MM.1S (cell line): ENCODE results near the gene FAM149B1.

Experiments used
- DNase-seq: peaks from one replicate; pipeline ENCODE4 v3.0.0-alpha.2; 2015
- H2AFZ ChIP-seq: fragments of 300-600 bp; sonication (generic); 2 replicates; pipeline ENCODE4 v1.6.0; 2016; ENCODE audit warnings: antibody characterized with exemption, low read length
- H3F3A ChIP-seq: fragments of 300-600 bp; sonication (generic); 2 replicates; pipeline ENCODE4 v1.6.1; 2016; ENCODE audit warnings: mild to moderate bottlenecking, antibody characterized with exemption, low read length, moderate library complexity, mixed read lengths; ENCODE audit not compliant: insufficient read depth
- H3K27ac ChIP-seq: fragments of 300-600 bp; sonication (generic); 2 replicates; pipeline ENCODE4 v1.5.1; 2016; ENCODE audit warnings: mild to moderate bottlenecking, low read length
- H3K27me3 ChIP-seq: fragments of 300-600 bp; sonication (generic); replicated peaks from 2 replicates; pipeline ENCODE4 v1.6.0; 2016; ENCODE audit warnings: low read length; ENCODE audit not compliant: insufficient read depth
- H3K36me3 ChIP-seq: fragments of 300-600 bp; sonication (generic); replicated peaks from 2 replicates; pipeline ENCODE4 v1.6.1; 2016; ENCODE audit warnings: mild to moderate bottlenecking, low read length, mixed read lengths; ENCODE audit not compliant: insufficient read depth
- H3K4me1 ChIP-seq: fragments of 300-600 bp; sonication (generic); 2 replicates; pipeline ENCODE4 v1.6.1; 2016; ENCODE audit warnings: low read length, mixed read lengths
- H3K4me2 ChIP-seq: fragments of 300-600 bp; sonication (generic); 2 replicates; pipeline ENCODE4 v1.6.0; 2016; ENCODE audit warnings: low read depth, low read length
- H3K4me3 ChIP-seq: fragments of 300-600 bp; sonication (generic); 2 replicates; pipeline ENCODE4 v1.5.1; 2016; ENCODE audit warnings: low read length, mixed read lengths
- H3K79me2 ChIP-seq: fragments of 300-600 bp; sonication (generic); 2 replicates; pipeline ENCODE4 v1.6.1; 2016; ENCODE audit warnings: mixed run types, low read length, mixed read lengths
- H3K9ac ChIP-seq: fragments of 300-600 bp; sonication (generic); 2 replicates; pipeline ENCODE4 v1.6.1; 2016; ENCODE audit warnings: low read length, mixed read lengths
- H3K9me2 ChIP-seq: fragments of 300-600 bp; sonication (generic); replicated peaks from 2 replicates; pipeline ENCODE4 v1.6.1; 2016; ENCODE audit warnings: mild to moderate bottlenecking, low read length, mixed read lengths; ENCODE audit not compliant: insufficient read depth
- H3K9me3 ChIP-seq: fragments of 300-600 bp; sonication (generic); replicated peaks from 2 replicates; pipeline ENCODE4 v1.6.1; 2016; ENCODE audit warnings: mild to moderate bottlenecking, low read length, mixed read lengths; ENCODE audit not compliant: insufficient read depth
- H4K20me1 ChIP-seq: fragments of 300-600 bp; sonication (generic); 2 replicates; pipeline ENCODE4 v1.6.1; 2016; ENCODE audit warnings: mild to moderate bottlenecking, low read length, moderate library complexity, mixed read lengths; ENCODE audit not compliant: insufficient read depth
- EZH2 ChIP-seq: fragments of 300-600 bp; sonication (generic); optimal IDR thresholded peaks from 2 replicates; pipeline ENCODE3; 2017; ENCODE audit warnings: low read depth, mild to moderate bottlenecking, antibody characterized with exemption, low read length, mixed read lengths
- EZH2phosphoT487 ChIP-seq: fragments of 300-600 bp; sonication (generic); IDR thresholded peaks from 2 replicates; pipeline ENCODE4 v1.6.1; 2018; ENCODE audit warnings: antibody characterized with exemption, low read length
- TF ChIP-seq, protein P1 (sequence below): fragments of 300-600 bp; sonication (generic); IDR thresholded peaks from 2 replicates; pipeline ENCODE4 v1.5.1; 2016; ENCODE audit warnings: antibody characterized with exemption, low read length, mixed read lengths

FAM149B1 gene

DNA sequence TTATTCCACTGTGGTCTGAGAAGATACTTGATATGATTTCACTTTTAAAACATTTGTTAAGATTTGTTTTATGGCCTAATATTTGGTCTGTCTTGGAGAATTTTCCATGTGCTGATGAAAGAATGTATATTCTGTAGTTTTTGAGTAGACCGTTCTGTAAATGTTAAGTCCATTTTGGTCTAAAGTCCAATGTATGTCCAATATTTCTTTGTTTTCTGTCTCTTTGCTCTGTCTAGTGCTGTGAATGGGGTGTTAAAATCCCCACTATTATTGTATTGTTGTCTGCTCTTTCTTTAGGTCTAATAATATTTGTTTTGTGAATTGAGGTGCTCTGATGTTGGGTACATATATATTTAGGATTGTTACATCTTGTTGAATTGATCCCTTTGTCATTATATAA lies 47.8 kb downstream of the FAM149B1 start:
- Histone ChIP-seq H3F3A (no peaks in the 10 kb centered on the region), H3K36me3 (no peaks in the 10 kb centered on the region), H2AFZ (no peak overlapping the region), H3K79me2 (no peaks in the 10 kb centered on the region), H3K4me1 (no peaks in the 10 kb centered on the region), H3K27ac (no peak overlapping the region), H3K9ac (no peak overlapping the region), H3K27me3 (no peaks in the 10 kb centered on the region), H3K9me3 (no peaks in the 10 kb centered on the region), H4K20me1 (no peaks in the 10 kb centered on the region), H3K4me2 (no peak overlapping the region), H3K4me3 (no peak overlapping the region), H3K9me2 (no peaks in the 10 kb centered on the region)
- no peak for DNase-seq
- TF ChIP-seq EZH2phosphoT487: no peak
- TF ChIP-seq EZH2: no peak
- TF ChIP-seq, protein P1, sequence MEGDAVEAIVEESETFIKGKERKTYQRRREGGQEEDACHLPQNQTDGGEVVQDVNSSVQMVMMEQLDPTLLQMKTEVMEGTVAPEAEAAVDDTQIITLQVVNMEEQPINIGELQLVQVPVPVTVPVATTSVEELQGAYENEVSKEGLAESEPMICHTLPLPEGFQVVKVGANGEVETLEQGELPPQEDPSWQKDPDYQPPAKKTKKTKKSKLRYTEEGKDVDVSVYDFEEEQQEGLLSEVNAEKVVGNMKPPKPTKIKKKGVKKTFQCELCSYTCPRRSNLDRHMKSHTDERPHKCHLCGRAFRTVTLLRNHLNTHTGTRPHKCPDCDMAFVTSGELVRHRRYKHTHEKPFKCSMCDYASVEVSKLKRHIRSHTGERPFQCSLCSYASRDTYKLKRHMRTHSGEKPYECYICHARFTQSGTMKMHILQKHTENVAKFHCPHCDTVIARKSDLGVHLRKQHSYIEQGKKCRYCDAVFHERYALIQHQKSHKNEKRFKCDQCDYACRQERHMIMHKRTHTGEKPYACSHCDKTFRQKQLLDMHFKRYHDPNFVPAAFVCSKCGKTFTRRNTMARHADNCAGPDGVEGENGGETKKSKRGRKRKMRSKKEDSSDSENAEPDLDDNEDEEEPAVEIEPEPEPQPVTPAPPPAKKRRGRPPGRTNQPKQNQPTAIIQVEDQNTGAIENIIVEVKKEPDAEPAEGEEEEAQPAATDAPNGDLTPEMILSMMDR: no peak

- Histone ChIP-seq H3F3A (no peaks in the 10 kb centered on the region), H3K9me3 (no peaks in the 10 kb centered on the region), H3K9ac (no peak overlapping the region), H3K4me2 (no peak overlapping the region), H3K27ac (no peak overlapping the region), H3K36me3 (no peaks in the 10 kb centered on the region), H3K9me2 (no peaks in the 10 kb centered on the region), H3K4me1 (no peaks in the 10 kb centered on the region), H2AFZ (no peak overlapping the region), H3K79me2 (no peaks in the 10 kb centered on the region), H4K20me1 (no peaks in the 10 kb centered on the region), H3K27me3 (no peaks in the 10 kb centered on the region), H3K4me3 (no peak overlapping the region)
- no peak for DNase-seq
- TF ChIP-seq EZH2 (no peak), EZH2phosphoT487 (no peak)
- TF ChIP-seq, protein P1: no peak
Measured at GRCh38 chr10:73217628-73218027, 49.7 kb downstream of the FAM149B1 start.

GRCh38 chr10:73218431-73219191 lies 50.7 kb downstream of the FAM149B1 start:
- Histone ChIP-seq H3K9me2 (no peaks in the 10 kb centered on the region), H3K4me1 (no peaks in the 10 kb centered on the region), H3K36me3 (no peaks in the 10 kb centered on the region), H3K27ac (no peak overlapping the region), H3K4me2 (no peak overlapping the region), H3K27me3 (no peaks in the 10 kb centered on the region), H4K20me1 (no peaks in the 10 kb centered on the region), H3K9ac (no peak overlapping the region), H3K4me3 (no peak overlapping the region), H3F3A (no peaks in the 10 kb centered on the region), H2AFZ (no peak overlapping the region), H3K79me2 (no peaks in the 10 kb centered on the region), H3K9me3 (no peaks in the 10 kb centered on the region)
- no peak for DNase-seq
- no peak for TF ChIP-seq EZH2phosphoT487
- TF ChIP-seq, protein P1: peak; percentile 52
